AG09309 (cell line): ENCODE data around the gene LAMA2.

ENCODE experiments used
- DNase-seq: peaks from one replicate; pipeline ENCODE4 v3.0.0-alpha.2; 2010; ENCODE audit warnings: low read depth
- H3K4me3 ChIP-seq: 2 replicates; pipeline ENCODE4 v1.5.1; 2011; ENCODE audit warnings: mild to moderate bottlenecking, low read depth, low read length, moderate library complexity; ENCODE audit not compliant: control insufficient read depth
- CTCF ChIP-seq: IDR thresholded peaks from 2 replicates; pipeline ENCODE4 v1.5.1; 2011; ENCODE audit warnings: mild to moderate bottlenecking, low read depth, low read length, inconsistent platforms; ENCODE audit not compliant: insufficient read depth, control insufficient read depth; ENCODE audit errors: missing control alignments

The LAMA2 gene

GRCh38 chr6:129099696-129100095 lies 216.8 kb downstream of the LAMA2 start:
- DNase-seq: no peak
- H3K4me3 ChIP-seq: no peak overlapping the region
- TF ChIP-seq CTCF: no peak

GRCh38 chr6:129100164-129100563 lies 217.2 kb downstream of the LAMA2 start:
- H3K4me3 ChIP-seq: no peak overlapping the region
- DNase-seq: no peak
- TF ChIP-seq CTCF: no peak

- TF ChIP-seq CTCF: no peak
- no peak for DNase-seq
- H3K4me3 ChIP-seq: no peak overlapping the region
These were observed 219.8 kb downstream of the LAMA2 start for GRCh38 chr6:129102741-129103140.

- TF ChIP-seq CTCF: no peak
- H3K4me3 ChIP-seq: no peak overlapping the region
- peak; percentile 56 for DNase-seq
These were observed 221.2 kb downstream of the LAMA2 start for GRCh38 chr6:129104131-129104530.

GRCh38 chr6:129104560-129104959 lies 221.6 kb downstream of the LAMA2 start:
- DNase-seq: no peak
- no peak overlapping the region for H3K4me3 ChIP-seq
- no peak for TF ChIP-seq CTCF

GRCh38 chr6:129105035-129105434 lies 222.1 kb downstream of the LAMA2 start:
- no peak overlapping the region for H3K4me3 ChIP-seq
- no peak for DNase-seq
- no peak for TF ChIP-seq CTCF

GRCh38 chr6:129105793-129106192 lies 222.9 kb downstream of the LAMA2 start:
- DNase-seq: no peak
- no peak for TF ChIP-seq CTCF
- H3K4me3 ChIP-seq: no peak overlapping the region
